H1 (cell line): ENCODE data around the gene SZT2. TPM values are rescaled to one million over a fixed set of nuclear protein-coding genes. Genes with fewer than 3 reads are reported as not detected.

ENCODE experiments used
- CTCF ChIA-PET: fragments of 300-600 bp; sonication (Branson Sonifier 250); formaldehyde crosslinking; loops from one replicate; lab custom pipeline; 2021; ENCODE audit not compliant: partially characterized antibody; lab: Charles Lee
- POLR2A ChIA-PET: fragments of 300-600 bp; sonication (Branson Sonifier 250); formaldehyde crosslinking; loops from one replicate; lab custom pipeline; 2021; ENCODE audit warnings: inconsistent platforms; ENCODE audit not compliant: partially characterized antibody; lab: Charles Lee
- DNase-seq, 2 experiments: peaks; one replicate each; pipeline versions ENCODE4 v3.0.0 to v3.0.0-alpha.2; 2010 to 2022; ENCODE audit warnings: low spot score in 2 of 2, low read depth in 1 of 2, mixed read lengths in 1 of 2
- FAIRE-seq: peaks from 2 replicates; lab custom pipeline; 2011; peaks lifted over from hg19 to GRCh38; lab: Jason Lieb, UNC
- H2AFZ ChIP-seq: 2 replicates; pipeline ENCODE4 v1.8.1; 2012; ENCODE audit warnings: low read length, inconsistent platforms
- H2AK5ac ChIP-seq: 2 replicates; pipeline ENCODE4 v1.6.1; 2013; ENCODE audit warnings: low read depth, low read length
- H2BK120ac ChIP-seq: replicated peaks from 2 replicates; pipeline ENCODE3; 2013; ENCODE audit warnings: low read depth, low read length, inconsistent platforms
- H2BK12ac ChIP-seq: 2 replicates; pipeline ENCODE4 v1.6.1; 2013; ENCODE audit warnings: low read depth, low read length
- H2BK15ac ChIP-seq: 2 replicates; pipeline ENCODE4 v1.6.1; 2013; ENCODE audit warnings: low read length
- H2BK20ac ChIP-seq: 2 replicates; pipeline ENCODE4 v1.6.1; 2013; ENCODE audit warnings: low read length
- H2BK5ac ChIP-seq: 2 replicates; pipeline ENCODE4 v1.6.1; 2013; ENCODE audit warnings: low read depth, low read length
- H3K14ac ChIP-seq: 2 replicates; pipeline ENCODE4 v1.6.1; 2013; ENCODE audit warnings: inconsistent platforms; ENCODE audit not compliant: insufficient read length
- H3K18ac ChIP-seq: 2 replicates; pipeline ENCODE4 v1.6.1; 2013; ENCODE audit warnings: low read length; ENCODE audit errors: extremely low read depth
- H3K23ac ChIP-seq: 2 replicates; pipeline ENCODE4 v1.6.1; 2013; ENCODE audit warnings: inconsistent platforms; ENCODE audit not compliant: insufficient read length
- H3K23me2 ChIP-seq: 2 replicates; pipeline ENCODE4 v1.6.1; 2013; ENCODE audit warnings: low read depth, low read length
- H3K27ac ChIP-seq: 2 replicates; pipeline ENCODE4 v1.6.1; 2011; ENCODE audit warnings: low read depth, low read length, inconsistent platforms
- H3K27me3 ChIP-seq, 4 experiments: replicated peaks in 1 of 4; 1 replicate in 1 of 4; 2 replicates in 3 of 4; pipeline versions ENCODE4 v1.6.1 to v1.8.1; 2011 to 2013; ENCODE audit warnings: low read length in 3 of 4, mild to moderate bottlenecking in 3 of 4, inconsistent platforms in 2 of 4, mixed read lengths in 2 of 4, moderate library complexity in 1 of 4; ENCODE audit not compliant: control insufficient read depth in 3 of 4, insufficient read depth in 3 of 4; ENCODE audit errors: extremely low read depth in 1 of 4
- H3K36me3 ChIP-seq, 4 experiments: 2 replicates each; pipeline versions ENCODE4 v1.6.1 to v1.8.1; 2011 to 2013; ENCODE audit warnings: mild to moderate bottlenecking in 4 of 4, low read length in 3 of 4, moderate library complexity in 2 of 4, control low read depth in 1 of 4, inconsistent platforms in 1 of 4; ENCODE audit not compliant: insufficient read depth in 4 of 4, control insufficient read depth in 2 of 4
- H3K4ac ChIP-seq: replicated peaks from 2 replicates; pipeline ENCODE3; 2013; ENCODE audit warnings: low read length, low read depth, mixed read lengths, inconsistent platforms; ENCODE audit not compliant: insufficient read length
- H3K4me1 ChIP-seq, 4 experiments: replicated peaks in 1 of 4; 1 replicate in 1 of 4; 2 replicates in 3 of 4; pipeline versions ENCODE4 v1.6.1 to v1.8.1; 2011 to 2013; ENCODE audit warnings: low read length in 3 of 4, inconsistent platforms in 2 of 4, mixed read lengths in 1 of 4; ENCODE audit not compliant: insufficient read depth in 4 of 4, control insufficient read depth in 3 of 4
- H3K4me2 ChIP-seq, 2 experiments: 2 replicates each; pipeline versions ENCODE4 v1.6.1 to v1.8.1; 2011 to 2013; ENCODE audit warnings: low read depth in 2 of 2, low read length in 2 of 2, control low read depth in 1 of 2, inconsistent platforms in 1 of 2, mild to moderate bottlenecking in 1 of 2; ENCODE audit not compliant: insufficient read depth in 1 of 2
- H3K4me3 ChIP-seq, 4 experiments: fragments of 200-600, 300-600 bp in 1 of 4; sonication (generic), shearing (Covaris generic), sonication (Bioruptor Twin) in 1 of 4; 2 replicates each; pipeline versions ENCODE4 v1.5.1 to v1.8.1; 2011 to 2016; ENCODE audit warnings: low read length in 4 of 4, low read depth in 3 of 4, control low read depth in 2 of 4, inconsistent platforms in 2 of 4, mild to moderate bottlenecking in 2 of 4, mixed read lengths in 1 of 4, moderate library complexity in 1 of 4; ENCODE audit not compliant: insufficient read depth in 2 of 4; ENCODE audit errors: extremely low read depth in 1 of 4
- H3K56ac ChIP-seq: replicated peaks from 2 replicates; pipeline ENCODE3; 2013; ENCODE audit warnings: low read depth, mild to moderate bottlenecking, mixed read lengths, low read length, inconsistent platforms; ENCODE audit not compliant: insufficient read length
- H3K79me1 ChIP-seq: 2 replicates; pipeline ENCODE4 v1.6.1; 2013; ENCODE audit warnings: low read depth, low read length, control low read depth
- H3K79me2 ChIP-seq, 2 experiments: 2 replicates each; pipeline versions ENCODE4 v1.6.1 to v1.8.1; 2012 to 2013; ENCODE audit warnings: low read length in 2 of 2, mild to moderate bottlenecking in 2 of 2, inconsistent platforms in 1 of 2; ENCODE audit not compliant: insufficient read depth in 2 of 2, control insufficient read depth in 1 of 2
- H3K9ac ChIP-seq, 4 experiments: replicated peaks in 1 of 4; 1 replicate in 1 of 4; 2 replicates in 3 of 4; pipeline versions ENCODE4 v1.6.1 to v1.8.1; 2011 to 2013; ENCODE audit warnings: low read depth in 3 of 4, low read length in 3 of 4, control low read depth in 2 of 4, mild to moderate bottlenecking in 2 of 4, moderate library complexity in 2 of 4, inconsistent platforms in 1 of 4; ENCODE audit errors: extremely low read depth in 1 of 4
- H3K9me3 ChIP-seq, 2 experiments: 2 replicates each; pipeline versions ENCODE4 v1.6.1 to v1.8.1; 2012 to 2013; ENCODE audit warnings: mild to moderate bottlenecking in 2 of 2, moderate library complexity in 2 of 2, control low read depth in 1 of 2, inconsistent platforms in 1 of 2, low read depth in 1 of 2, low read length in 1 of 2, mixed read lengths in 1 of 2; ENCODE audit not compliant: insufficient read depth in 2 of 2
- H4K20me1 ChIP-seq, 2 experiments: replicated peaks in 1 of 2; 2 replicates each; pipeline versions ENCODE3 to v1.8.1; 2011 to 2013; ENCODE audit warnings: inconsistent platforms in 2 of 2, low read length in 2 of 2, mild to moderate bottlenecking in 1 of 2; ENCODE audit not compliant: insufficient read depth in 2 of 2, control insufficient read depth in 1 of 2
- H4K5ac ChIP-seq: 2 replicates; pipeline ENCODE4 v1.6.1; 2013; ENCODE audit warnings: low read length, low read depth, mixed read lengths, inconsistent platforms; ENCODE audit not compliant: insufficient read length
- H4K8ac ChIP-seq: 2 replicates; pipeline ENCODE4 v1.8.0; 2013; ENCODE audit warnings: mild to moderate bottlenecking, moderate library complexity, low read length, inconsistent platforms; ENCODE audit not compliant: insufficient read depth; ENCODE audit errors: extremely low read depth
- H4K91ac ChIP-seq: replicated peaks from 2 replicates; pipeline ENCODE3; 2013; ENCODE audit warnings: low read length, mixed read lengths, inconsistent platforms; ENCODE audit not compliant: insufficient read length
- KDM1A ChIP-seq: fragments of 200-600, 300-600 bp; sonication (generic); IDR thresholded peaks from 2 replicates; pipeline ENCODE4 v1.7.1; 2016; ENCODE audit warnings: mild to moderate bottlenecking, low read length, borderline replicate concordance
- MAFK ChIP-seq: IDR thresholded peaks from 2 replicates; pipeline ENCODE4 v1.6.1; 2012; ENCODE audit warnings: low read depth, mild to moderate bottlenecking, improper control_type of control experiment, low read length
- POLR2A ChIP-seq, 2 experiments: IDR thresholded peaks; 1 replicate in 1 of 2; 2 replicates in 1 of 2; pipeline ENCODE4 v1.6.1; 2011; ENCODE audit warnings: low read depth in 2 of 2, low read length in 2 of 2, mild to moderate bottlenecking in 2 of 2; ENCODE audit errors: control extremely low read depth in 1 of 2
- ZNF274 ChIP-seq: IDR thresholded peaks from 2 replicates; pipeline ENCODE4 v1.7.0; 2012; ENCODE audit warnings: low read length, borderline replicate concordance; ENCODE audit errors: extremely low read depth
- WGBS, 2 experiments: shearing (Covaris generic) in 1 of 2; methylation state at CpG; one replicate each; pipeline versions ENCODE4 v1.1.6 to v1.1.7; 2013 to 2015; ENCODE audit warnings: low lambda C conversion rate in 2 of 2, mixed read lengths in 2 of 2, inconsistent platforms in 1 of 2, low coverage in 1 of 2, missing lambda C conversion rate in 1 of 2; ENCODE audit not compliant: insufficient replicate concordance in 2 of 2, insufficient coverage in 1 of 2, insufficient read length in 1 of 2; ENCODE audit errors: extremely low coverage in 1 of 2, missing lambda C conversion rate in 1 of 2; 5-methylcytosine and 5-hydroxymethylcytosine counted together
- polyA plus RNA-seq, 7 experiments: library from polyadenylated mRNA; depleted of rRNA in 3 of 7; stranded (reverse) in 5 of 7; unstranded in 2 of 7; fragments of >200 nt in 5 of 7; fragments of 200-250 nt in 2 of 7; gene quantifications; 1 replicate in 5 of 7; 2 replicates in 1 of 7; 4 replicates in 1 of 7; pipeline versions ENCODE4 v1.2.1 to v1.2.3, GENCODE V29; 2011 to 2013; ENCODE audit warnings: missing spikeins in 2 of 7, mixed read lengths in 2 of 7
- total RNA-seq: library from RNA; stranded (reverse); fragmentation: NEBNext Ultra II Directional; extraction: Animal tissue kit (Norgen Biotek cat#: 25700); gene quantifications from 2 replicates; pipeline ENCODE4 v1.2.1, GENCODE V29; 2021

The SZT2 gene
- total and polyA plus RNA-seq, 2 of the 8 experiments (the other 6 are each of a cell fraction or from before 2014, with no cell fraction given), result 4.7 to 12.9 TPM

DNA sequence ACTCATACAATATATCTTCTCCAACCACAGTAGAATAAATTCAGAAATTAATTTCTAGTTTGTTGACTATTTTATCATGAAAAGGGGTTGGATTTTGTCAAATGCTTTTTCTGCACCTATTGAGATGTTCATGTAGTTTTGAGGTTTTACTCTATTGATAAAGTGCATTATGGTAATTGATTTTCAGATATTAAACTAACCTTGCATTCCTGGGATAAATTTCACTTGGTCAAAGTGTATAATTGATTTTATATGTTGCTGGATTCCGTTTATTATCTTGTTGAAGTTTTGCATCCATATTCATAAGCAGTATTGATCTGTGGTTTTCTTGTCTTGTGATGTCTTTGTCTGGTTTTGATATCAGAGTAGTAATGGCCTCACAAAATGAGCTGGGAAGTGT lies 98.5 kb downstream of the SZT2 start:
- FAIRE-seq, result no peak
- H3K18ac ChIP-seq, result no peak overlapping the region

More for the DNA sequence above, 98.5 kb downstream of the SZT2 start:
- Histone ChIP-seq H2BK5ac (no peak overlapping the region), H3K23ac (no peak overlapping the region), H3K56ac (no peak overlapping the region), H2AK5ac (no peak overlapping the region), H4K20me1 (no peaks in the 10 kb centered on the region), H3K9me3 (peaks cover 4 to 5% of the 10 kb centered on the region in 2 experiments; a peak in 1 of 4 replicates), H4K91ac (no peak overlapping the region), H2BK15ac (no peak overlapping the region), H3K23me2 (no peaks in the 10 kb centered on the region; the same call in 1 of the 2 replicates), H2BK12ac (no peak overlapping the region), H3K79me1 (no peaks in the 10 kb centered on the region), H3K9ac (no peak overlapping the region), H4K5ac (no peak overlapping the region), H3K36me3 (no peaks in the 10 kb centered on the region), H2BK120ac (no peak overlapping the region), H3K4me3 (no peak overlapping the region), H3K27ac (no peak overlapping the region), H3K4me2 (no peak overlapping the region), H4K8ac (no peak overlapping the region), H3K14ac (no peak overlapping the region), H3K27me3 (no peaks in the 10 kb centered on the region), H3K4ac (no peak overlapping the region), H3K4me1 (no peaks in the 10 kb centered on the region), H3K79me2 (no peaks in the 10 kb centered on the region), H2BK20ac (no peak overlapping the region), H2AFZ (no peak overlapping the region)
- TF ChIP-seq ZNF274 (no peak), POLR2A (IDR thresholded peaks at IDR 0.05; ENCODE audit: control extremely low read depth in 1 of 2, low read depth in 2 of 2, low read length in 2 of 2) (no peak), KDM1A (no peak), MAFK (no peak)
- ChIA-PET CTCF (no interaction called here), POLR2A (no interaction called here)
- WGBS, 2 experiments, result 77% methylated on average over 1 of the region's 1 CpG; no CpG with 5 or more reads in 1 of the 2 experiments
- no peak for DNase-seq
